Caco-2 (cell line): Measurements from ENCODE around the gene TMEM132D. TPM values are rescaled to one million over a fixed set of nuclear protein-coding genes. Genes with fewer than 3 reads are reported as not detected.

Experiments used
- BruUV-seq: library from RNA; stranded (reverse); fragments of 400-500 nt; replicated peaks from 2 replicates; lab custom pipeline; 2021; lab: Mats Ljungman, UMichigan
- CTCF ChIA-PET: fragments of 300-600 bp; sonication (Branson Sonifier 250); formaldehyde crosslinking; loops from one replicate; lab custom pipeline; 2022; ENCODE audit warnings: antibody characterized with exemption; lab: Charles Lee
- POLR2A ChIA-PET: fragments of 300-600 bp; sonication (Branson Sonifier 250); formaldehyde crosslinking; loops from one replicate; lab custom pipeline; 2022; ENCODE audit warnings: antibody characterized with exemption; lab: Charles Lee
- DNase-seq, 2 experiments: peaks; one replicate each; pipeline versions ENCODE4 v3.0.0 to v3.0.0-alpha.2; 2020 to 2022
- H3K27me3 ChIP-seq: replicated peaks from 2 replicates; pipeline ENCODE4 v1.6.0; 2011; ENCODE audit warnings: low read length; ENCODE audit not compliant: control insufficient read depth, insufficient read depth
- H3K36me3 ChIP-seq: 2 replicates; pipeline ENCODE4 v1.5.1; 2011; ENCODE audit warnings: low read length; ENCODE audit not compliant: control insufficient read depth, insufficient read depth
- H3K4me1 ChIP-seq: fragments of 250-450 bp; sonication (Bioruptor Pico); 2 replicates; pipeline ENCODE4 v1.5.1; 2020; ENCODE audit warnings: mild to moderate bottlenecking
- H3K4me3 ChIP-seq: 2 replicates; pipeline ENCODE4 v1.5.1; 2011; ENCODE audit warnings: low read depth, mild to moderate bottlenecking, control low read depth, low read length
- H3K9me3 ChIP-seq: fragments of 250-450 bp; sonication (Bioruptor Pico); 2 replicates; pipeline ENCODE4 v1.5.1; 2020; ENCODE audit warnings: mild to moderate bottlenecking, moderate library complexity
- H3K27ac Mint-ChIP-seq: one replicate; pipeline ENCODE4 v1.8.0; 2022; ENCODE audit warnings: mixed read lengths; ENCODE audit not compliant: unreplicated experiment
- H3K27me3 Mint-ChIP-seq: one replicate; pipeline ENCODE4 v1.8.0; 2022; ENCODE audit warnings: mixed read lengths; ENCODE audit not compliant: insufficient read depth, unreplicated experiment
- H3K36me3 Mint-ChIP-seq: one replicate; pipeline ENCODE4 v1.8.0; 2022; ENCODE audit warnings: mild to moderate bottlenecking, mixed read lengths; ENCODE audit not compliant: insufficient read depth, unreplicated experiment
- H3K4me1 Mint-ChIP-seq: one replicate; pipeline ENCODE4 v1.8.0; 2022; ENCODE audit warnings: low read depth, mixed read lengths; ENCODE audit not compliant: unreplicated experiment
- H3K4me3 Mint-ChIP-seq: one replicate; pipeline ENCODE4 v1.8.0; 2022; ENCODE audit warnings: mild to moderate bottlenecking, moderate library complexity, mixed read lengths; ENCODE audit not compliant: unreplicated experiment
- H3K9me3 Mint-ChIP-seq: one replicate; pipeline ENCODE4 v1.8.0; 2022; ENCODE audit warnings: mixed read lengths; ENCODE audit not compliant: unreplicated experiment
- intact Hi-C: fragments of 100-400 bp; cut with micrococcal nuclease; formaldehyde crosslinking; loops from one replicate; pipeline ENCODE4 v1.10.0; 2022; ENCODE audit not compliant: unreplicated experiment
- total RNA-seq: library from RNA; stranded (reverse); gene quantifications from 2 replicates; pipeline ENCODE4 v1.2.3, GENCODE V29; 2022
- TF ChIP-seq, protein P1 (sequence below), 2 experiments: fragments of 200-600 bp in 1 of 2; IDR thresholded peaks; 1 replicate in 1 of 2; 2 replicates in 1 of 2; pipeline versions ENCODE4 v1.5.1 to v1.8.0; 2011 to 2022; ENCODE audit warnings: antibody characterized with exemption in 1 of 2, control low read depth in 1 of 2, inconsistent platforms in 1 of 2, low read depth in 1 of 2, low read length in 1 of 2, mild to moderate bottlenecking in 1 of 2, moderate library complexity in 1 of 2; ENCODE audit not compliant: insufficient read depth in 1 of 2, severe bottlenecking in 1 of 2, unreplicated experiment in 1 of 2

TMEM132D gene
- total RNA-seq, 1 experiment from 2014 or later, result not detected

- H3K4me1 Mint-ChIP-seq, result no peaks in the 10 kb centered on the region
- H3K27ac Mint-ChIP-seq, result no peak overlapping the region
- H3K4me3 Mint-ChIP-seq, result no peak overlapping the region
- ChIA-PET CTCF (no interaction called here), POLR2A (no interaction called here)
- H3K9me3 Mint-ChIP-seq, result peaks cover 9% of the 10 kb centered on the region
- intact Hi-C loops, result no loop called here
- Histone ChIP-seq H3K9me3 (no peaks in the 10 kb centered on the region), H3K4me1 (no peaks in the 10 kb centered on the region), H3K36me3 (no peaks in the 10 kb centered on the region), H3K4me3 (no peak overlapping the region), H3K27me3 (no peaks in the 10 kb centered on the region)
- H3K36me3 Mint-ChIP-seq, result no peaks in the 10 kb centered on the region
- no peaks in the 10 kb centered on the region for H3K27me3 Mint-ChIP-seq
- no peak for DNase-seq
- TF ChIP-seq, protein P1, sequence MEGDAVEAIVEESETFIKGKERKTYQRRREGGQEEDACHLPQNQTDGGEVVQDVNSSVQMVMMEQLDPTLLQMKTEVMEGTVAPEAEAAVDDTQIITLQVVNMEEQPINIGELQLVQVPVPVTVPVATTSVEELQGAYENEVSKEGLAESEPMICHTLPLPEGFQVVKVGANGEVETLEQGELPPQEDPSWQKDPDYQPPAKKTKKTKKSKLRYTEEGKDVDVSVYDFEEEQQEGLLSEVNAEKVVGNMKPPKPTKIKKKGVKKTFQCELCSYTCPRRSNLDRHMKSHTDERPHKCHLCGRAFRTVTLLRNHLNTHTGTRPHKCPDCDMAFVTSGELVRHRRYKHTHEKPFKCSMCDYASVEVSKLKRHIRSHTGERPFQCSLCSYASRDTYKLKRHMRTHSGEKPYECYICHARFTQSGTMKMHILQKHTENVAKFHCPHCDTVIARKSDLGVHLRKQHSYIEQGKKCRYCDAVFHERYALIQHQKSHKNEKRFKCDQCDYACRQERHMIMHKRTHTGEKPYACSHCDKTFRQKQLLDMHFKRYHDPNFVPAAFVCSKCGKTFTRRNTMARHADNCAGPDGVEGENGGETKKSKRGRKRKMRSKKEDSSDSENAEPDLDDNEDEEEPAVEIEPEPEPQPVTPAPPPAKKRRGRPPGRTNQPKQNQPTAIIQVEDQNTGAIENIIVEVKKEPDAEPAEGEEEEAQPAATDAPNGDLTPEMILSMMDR (IDR thresholded peaks at IDR 0.05; ENCODE audit: insufficient read depth in 1 of 2, low read depth in 1 of 2, low read length in 1 of 2, severe bottlenecking in 1 of 2, unreplicated experiment in 1 of 2), result no peak
- no TSS peak for BruUV-seq
Observed at GRCh38 chr12:129660946-129661345, 242.9 kb downstream of the TMEM132D start.

DNA sequence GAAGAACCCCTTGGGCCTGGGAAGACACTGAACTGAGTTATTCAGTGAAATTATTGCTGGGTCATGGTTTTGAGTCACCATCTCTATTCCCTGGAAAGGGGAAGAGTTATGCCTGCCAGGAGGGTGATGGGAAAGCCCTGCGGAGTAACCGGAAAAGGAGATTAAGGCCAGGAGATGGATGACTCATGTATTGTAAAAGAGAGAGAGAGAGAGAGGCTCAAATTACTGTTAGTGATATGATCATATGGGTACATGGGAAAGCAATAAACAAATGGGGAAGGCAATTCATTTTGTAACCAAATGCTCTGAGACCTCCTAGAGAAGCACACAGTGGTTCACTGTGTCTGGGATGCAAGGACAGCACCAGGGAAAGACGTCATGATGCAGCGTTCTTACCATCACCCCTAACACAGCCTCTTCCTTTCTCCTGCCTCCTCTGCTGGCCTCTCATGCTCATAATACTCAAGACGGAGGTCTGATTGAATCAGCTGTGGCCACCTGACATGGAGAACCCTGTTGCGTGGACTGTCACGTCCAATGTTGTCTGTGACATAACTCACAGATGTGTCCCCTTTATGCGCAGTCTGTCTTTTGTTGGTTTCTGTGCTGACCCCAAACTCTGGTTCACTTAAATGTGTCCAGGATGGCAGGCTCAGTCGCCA lies 243.7 kb downstream of the TMEM132D start:
- Histone ChIP-seq H3K36me3 (no peaks in the 10 kb centered on the region), H3K9me3 (no peaks in the 10 kb centered on the region), H3K4me1 (no peaks in the 10 kb centered on the region), H3K4me3 (no peak overlapping the region), H3K27me3 (no peaks in the 10 kb centered on the region)
- intact Hi-C loops, result loop anchor here (2.0 kb wide), 1 partner anchor 53 kb away; no protein-coding TSS in a partner anchor
- Mint-ChIP-seq H3K36me3 (no peaks in the 10 kb centered on the region), H3K4me1 (no peaks in the 10 kb centered on the region), H3K27me3 (no peaks in the 10 kb centered on the region), H3K9me3 (peaks cover 4% of the 10 kb centered on the region), H3K4me3 (no peak overlapping the region), H3K27ac (no peak overlapping the region)
- TF ChIP-seq, protein P1 (IDR thresholded peaks at IDR 0.05; ENCODE audit: insufficient read depth in 1 of 2, low read depth in 1 of 2, low read length in 1 of 2, severe bottlenecking in 1 of 2, unreplicated experiment in 1 of 2), result no peak
- POLR2A ChIA-PET, result no interaction called here
- CTCF ChIA-PET, result no interaction called here
- no peak for DNase-seq
- BruUV-seq, result no TSS peak

DNA sequence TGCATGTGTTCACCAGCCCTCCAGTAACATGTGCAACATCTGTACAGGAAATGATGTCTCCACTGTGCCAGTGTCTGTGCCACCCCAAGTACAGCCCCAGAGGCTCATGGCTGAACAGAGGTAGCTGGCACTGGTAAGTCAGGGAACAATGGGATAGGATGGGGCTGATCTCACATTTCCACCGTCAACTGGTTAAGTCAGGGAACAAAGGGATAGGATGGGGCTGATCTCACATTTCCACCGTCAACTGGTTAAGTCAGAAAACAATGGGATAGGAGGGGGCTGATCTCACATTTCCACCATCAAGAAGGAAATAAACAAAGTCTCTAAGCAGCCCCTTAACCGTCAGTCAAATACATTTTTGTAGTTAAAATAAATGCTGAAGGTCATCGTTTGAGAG lies 246.6 kb downstream of the TMEM132D start:
- CTCF ChIA-PET, result no interaction called here
- H3K4me1 Mint-ChIP-seq, result no peaks in the 10 kb centered on the region
- no TSS peak for BruUV-seq
- no peak overlapping the region for H3K27ac Mint-ChIP-seq
- TF ChIP-seq, protein P1 (IDR thresholded peaks at IDR 0.05; ENCODE audit: insufficient read depth in 1 of 2, low read depth in 1 of 2, low read length in 1 of 2, severe bottlenecking in 1 of 2, unreplicated experiment in 1 of 2), result no peak
- H3K9me3 Mint-ChIP-seq, result peaks cover 22% of the 10 kb centered on the region
- intact Hi-C loops, result no loop called here
- H3K9me3 ChIP-seq, result no peaks in the 10 kb centered on the region
- no peaks in the 10 kb centered on the region for H3K27me3 Mint-ChIP-seq
- H3K4me3 Mint-ChIP-seq, result no peak overlapping the region
- POLR2A ChIA-PET, result no interaction called here
- no peak overlapping the region for H3K4me3 ChIP-seq
- no peaks in the 10 kb centered on the region for H3K36me3 Mint-ChIP-seq
- DNase-seq, result no peak
- H3K4me1 ChIP-seq, result no peaks in the 10 kb centered on the region
- H3K27me3 ChIP-seq, result no peaks in the 10 kb centered on the region
- H3K36me3 ChIP-seq, result no peaks in the 10 kb centered on the region
